Naive B cell (primary cell): Measurements from ENCODE around the gene C1QTNF8. TPM values are rescaled to one million over a fixed set of nuclear protein-coding genes. Genes with fewer than 3 reads are reported as not detected.
A peak's percentile ranks its signal among the peaks of the same experiment; 100 is the strongest.

Source experiments
- ATAC-seq, 2 donors: fragments of 150-1000 bp; cut with Tn5 transposase; 2 replicates each; pipeline ENCODE4 v1.10.0; 2021; ENCODE audit warnings: low read depth in 2 of 2, mild to moderate bottlenecking in 2 of 2, moderate library complexity in 2 of 2
- DNase-seq: peaks from one replicate; pipeline ENCODE4 v3.0.0; 2022
- H3K27ac Mint-ChIP-seq, 6 donors: one replicate each; pipeline ENCODE4 v1.8.0; 2020 to 2022; ENCODE audit warnings: mild to moderate bottlenecking in 6 of 6, mixed read lengths in 6 of 6, moderate library complexity in 5 of 6, inconsistent platforms in 2 of 6
- H3K27me3 Mint-ChIP-seq, 3 donors: one replicate each; pipeline ENCODE4 v1.8.0; 2021 to 2022; ENCODE audit warnings: mixed read lengths in 3 of 3, mild to moderate bottlenecking in 1 of 3
- H3K36me3 Mint-ChIP-seq, 2 donors: one replicate each; pipeline ENCODE4 v1.8.0; 2020 to 2022; ENCODE audit warnings: mixed read lengths in 2 of 2, inconsistent platforms in 1 of 2, mild to moderate bottlenecking in 1 of 2
- H3K4me1 Mint-ChIP-seq, 3 donors: one replicate each; pipeline ENCODE4 v1.8.0; 2020 to 2022; ENCODE audit warnings: mixed read lengths in 3 of 3, inconsistent platforms in 1 of 3, mild to moderate bottlenecking in 1 of 3, moderate library complexity in 1 of 3
- H3K4me3 Mint-ChIP-seq, 8 donors: one replicate each; pipeline ENCODE4 v1.8.0; 2020 to 2022; ENCODE audit warnings: mild to moderate bottlenecking in 8 of 8, mixed read lengths in 8 of 8, moderate library complexity in 8 of 8, inconsistent platforms in 2 of 8
- H3K9me3 Mint-ChIP-seq, 7 donors: one replicate each; pipeline ENCODE4 v1.8.0; 2020 to 2022; ENCODE audit warnings: mixed read lengths in 7 of 7, mild to moderate bottlenecking in 5 of 7, inconsistent platforms in 2 of 7, moderate library complexity in 1 of 7
- polyA plus RNA-seq, 6 donors: library from polyadenylated mRNA; unstranded; fragments of 300-500 nt; fragmentation: Illumina TruSeq; gene quantifications; one replicate each; pipeline ENCODE4 v1.2.3, GENCODE V29; 2021; ENCODE audit warnings: low read depth in 6 of 6

Gene C1QTNF8
- polyA plus RNA-seq, 6 donors from 2014 or later = not detected

DNA sequence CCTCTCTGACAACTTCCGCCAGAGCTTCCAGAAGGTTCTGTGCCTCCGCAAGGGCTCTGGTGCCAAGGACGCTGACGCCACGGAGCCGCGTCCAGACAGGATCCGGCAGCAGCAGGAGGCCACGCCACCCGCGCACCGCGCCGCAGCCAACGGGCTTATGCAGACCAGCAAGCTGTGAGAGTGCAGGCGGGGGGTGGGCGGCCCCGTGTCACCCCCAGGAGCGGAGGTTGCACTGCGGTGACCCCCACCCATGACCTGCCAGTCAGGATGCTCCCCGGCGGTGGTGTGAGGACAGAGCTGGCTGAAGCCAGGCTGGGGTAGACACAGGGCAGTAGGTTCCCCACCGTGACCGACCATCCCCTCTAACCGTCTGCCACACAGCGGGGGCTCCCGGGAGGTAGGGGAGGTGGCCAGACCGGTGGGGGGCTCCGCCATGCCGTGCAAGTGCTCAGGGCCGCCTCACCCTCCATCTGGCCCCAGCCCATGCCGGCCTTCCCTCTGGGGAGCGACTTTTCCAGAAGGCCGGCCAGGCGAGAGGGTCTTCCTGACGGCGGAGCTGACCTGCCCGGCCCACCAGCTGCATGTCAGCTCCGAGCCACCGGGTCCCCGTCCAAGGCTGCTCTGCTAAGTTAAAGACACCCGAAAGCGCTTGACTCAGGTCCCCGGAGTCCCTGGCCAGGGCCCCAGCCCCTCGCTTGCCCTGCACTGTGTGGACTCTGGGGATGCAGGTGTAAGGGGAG, 16.1 kb downstream of the C1QTNF8 start:
- Mint-ChIP-seq H3K4me1 (no peaks in the 10 kb centered on the region), H3K9me3 (peaks cover under 1 to 14% (median 6%) of the 10 kb centered on the region in 7 donors), H3K36me3 (peaks cover 0 to 20% of the 10 kb centered on the region in 2 donors), H3K27me3 (peaks cover 7 to 32% (median 31%) of the 10 kb centered on the region in 3 donors), H3K27ac (no peak overlapping the region), H3K4me3 (no peak overlapping the region)
- ATAC-seq (no peak), DNase-seq (no peak)

DNA sequence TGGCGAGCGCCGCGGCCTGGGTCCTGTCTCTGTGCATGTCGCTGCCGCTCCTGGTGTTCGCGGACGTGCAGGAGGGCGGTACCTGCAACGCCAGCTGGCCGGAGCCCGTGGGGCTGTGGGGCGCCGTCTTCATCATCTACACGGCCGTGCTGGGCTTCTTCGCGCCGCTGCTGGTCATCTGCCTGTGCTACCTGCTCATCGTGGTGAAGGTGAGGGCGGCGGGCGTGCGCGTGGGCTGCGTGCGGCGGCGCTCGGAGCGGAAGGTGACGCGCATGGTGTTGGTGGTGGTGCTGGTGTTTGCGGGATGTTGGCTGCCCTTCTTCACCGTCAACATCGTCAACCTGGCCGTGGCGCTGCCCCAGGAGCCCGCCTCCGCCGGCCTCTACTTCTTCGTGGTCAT, 16.7 kb downstream of the C1QTNF8 start:
- no peaks in the 10 kb centered on the region for H3K4me1 Mint-ChIP-seq
- no peak overlapping the region for H3K27ac Mint-ChIP-seq
- no peak overlapping the region for H3K4me3 Mint-ChIP-seq
- peaks cover 0 to 9% (median 5%) of the 10 kb centered on the region in 7 donors for H3K9me3 Mint-ChIP-seq
- H3K36me3 Mint-ChIP-seq = peaks cover 0 to 18% of the 10 kb centered on the region in 2 donors
- ATAC-seq (no peak), DNase-seq (no peak)
- peaks cover 7 to 33% (median 31%) of the 10 kb centered on the region in 3 donors for H3K27me3 Mint-ChIP-seq

DNA sequence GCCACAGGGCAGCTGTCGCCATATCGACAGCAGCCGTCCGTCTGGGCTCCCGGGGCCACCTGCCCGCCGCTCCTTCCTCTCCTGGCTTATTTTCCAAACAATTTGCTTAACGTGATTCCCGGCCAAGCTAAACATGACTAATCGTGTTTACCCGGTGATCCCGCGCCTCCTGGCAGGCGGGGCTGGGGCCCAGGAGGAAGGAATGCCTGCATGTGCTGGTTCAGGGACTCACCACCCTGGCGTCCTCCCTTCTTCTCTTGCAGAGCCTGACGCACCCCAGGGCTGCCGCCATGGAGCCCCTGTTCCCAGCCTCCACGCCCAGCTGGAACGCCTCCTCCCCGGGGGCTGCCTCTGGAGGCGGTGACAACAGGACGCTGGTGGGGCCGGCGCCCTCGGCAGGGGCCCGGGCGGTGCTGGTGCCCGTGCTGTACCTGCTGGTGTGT, 17.4 kb downstream of the C1QTNF8 start:
- Mint-ChIP-seq H3K4me1 (no peaks in the 10 kb centered on the region), H3K27me3 (peaks cover 7 to 28% (median 25%) of the 10 kb centered on the region in 3 donors), H3K36me3 (peaks cover 0 to 13% of the 10 kb centered on the region in 2 donors), H3K27ac (no peak overlapping the region), H3K4me3 (no peak overlapping the region), H3K9me3 (peaks cover 0 to 2% (median 0%) of the 10 kb centered on the region in 7 donors)
- ATAC-seq = no peak
- no peak for DNase-seq

DNA sequence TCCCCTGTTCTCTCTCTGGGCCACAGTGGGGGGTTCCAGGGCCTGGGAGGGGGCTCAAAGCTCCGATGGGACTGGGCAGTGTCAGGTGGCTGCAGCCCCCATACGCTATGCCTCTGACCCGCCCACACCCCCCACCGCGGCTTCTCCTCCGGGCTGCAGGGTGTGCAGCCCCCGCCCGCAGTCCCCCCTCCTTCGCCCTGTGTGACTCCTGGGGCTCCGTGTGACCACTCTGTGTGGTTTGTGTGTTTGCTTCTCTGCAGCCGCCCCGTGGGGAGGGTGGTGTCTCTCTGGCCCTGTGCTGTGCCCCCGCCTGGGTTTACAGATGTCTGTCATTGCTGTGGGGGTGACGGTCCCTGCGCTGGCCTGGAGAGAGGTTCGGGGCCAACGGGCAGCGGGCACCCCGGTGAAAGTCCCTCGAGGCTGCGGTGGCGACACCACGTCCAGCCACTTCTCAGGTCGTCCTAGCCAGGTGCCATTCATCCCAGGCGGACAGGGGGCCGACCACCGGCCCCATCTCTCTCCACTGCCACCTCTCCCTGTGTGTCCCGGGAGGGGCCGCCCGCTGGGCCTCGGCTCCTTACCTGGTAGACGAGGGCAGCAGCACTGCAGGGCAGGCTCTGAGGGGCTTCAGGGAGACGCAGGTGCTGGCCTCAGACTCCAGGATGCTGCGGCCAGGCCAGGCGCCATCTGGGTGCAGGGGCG, 18.0 kb downstream of the C1QTNF8 start:
- Mint-ChIP-seq H3K9me3 (peaks cover 0 to 2% (median 0%) of the 10 kb centered on the region in 7 donors), H3K4me1 (no peaks in the 10 kb centered on the region), H3K36me3 (peaks cover 0 to 13% of the 10 kb centered on the region in 2 donors), H3K27ac (no peak overlapping the region), H3K4me3 (no peak overlapping the region), H3K27me3 (peaks cover 7 to 28% (median 24%) of the 10 kb centered on the region in 3 donors)
- ATAC-seq (no peak), DNase-seq (no peak)

DNA sequence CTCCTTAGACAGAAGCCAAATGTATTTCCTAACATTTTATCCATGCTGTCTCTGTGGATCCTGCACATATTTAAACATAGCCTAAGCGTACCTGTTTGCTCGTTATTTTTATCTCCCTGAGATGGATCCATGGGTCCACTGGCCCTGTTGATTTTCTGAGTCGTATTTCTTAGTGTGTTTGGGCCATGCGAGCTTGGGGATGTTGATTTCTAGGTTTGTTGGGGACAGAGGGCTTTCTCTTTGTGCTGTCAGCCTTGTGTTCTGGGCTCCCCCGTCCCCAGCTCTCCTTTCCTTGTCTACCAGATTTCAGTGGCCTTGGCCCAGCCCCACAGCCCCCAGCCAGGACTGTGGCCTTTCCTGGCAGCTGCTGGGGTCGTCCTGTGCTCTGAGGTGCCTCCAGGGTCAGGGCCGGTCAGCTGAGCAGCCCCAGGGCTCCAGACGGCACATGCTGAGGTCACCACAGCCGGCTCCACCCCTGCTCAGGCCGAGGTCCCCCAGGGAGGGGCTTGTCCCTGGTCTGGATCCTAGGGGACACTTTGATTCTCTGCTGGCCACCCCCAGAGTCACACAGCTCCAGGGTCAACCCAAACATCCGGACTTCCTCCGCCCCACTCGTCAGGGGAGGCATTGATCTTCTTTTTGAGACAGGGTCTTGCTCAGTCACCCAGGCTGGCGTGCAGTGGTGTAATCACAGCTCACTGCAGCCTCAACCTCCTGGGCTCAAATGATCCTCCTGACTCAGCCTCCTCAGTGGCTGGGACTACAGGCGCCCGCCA, 19.1 kb downstream of the C1QTNF8 start:
- Mint-ChIP-seq H3K4me3 (no peak overlapping the region), H3K36me3 (peaks cover 0 to 7% of the 10 kb centered on the region in 2 donors), H3K9me3 (peaks cover 0 to 2% (median 0%) of the 10 kb centered on the region in 7 donors), H3K27ac (no peak overlapping the region), H3K4me1 (no peaks in the 10 kb centered on the region), H3K27me3 (peaks cover 7 to 20% (median 15%) of the 10 kb centered on the region in 3 donors)
- no peak for DNase-seq
- ATAC-seq = no peak

DNA sequence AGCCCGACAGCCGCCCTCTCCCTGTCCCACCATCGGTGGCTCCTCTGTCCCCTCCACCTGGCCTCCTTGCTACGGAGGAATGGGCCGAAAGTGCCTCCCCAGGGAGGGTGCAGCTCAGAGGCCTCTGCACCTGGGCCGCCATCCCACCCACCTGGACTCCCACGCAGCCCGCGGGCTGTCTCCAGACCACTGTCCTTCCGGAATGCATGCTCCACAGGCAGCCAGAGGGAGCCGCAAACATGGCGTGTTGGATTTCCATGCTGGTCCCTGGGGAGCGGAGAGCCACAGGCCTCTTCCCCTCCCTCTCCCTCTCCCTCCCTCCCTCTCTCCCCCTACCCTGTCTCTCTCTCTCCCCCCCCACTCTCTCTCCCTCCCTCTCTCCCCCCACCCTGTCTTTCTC, 20.5 kb downstream of the C1QTNF8 start:
- H3K36me3 Mint-ChIP-seq = peaks cover 0 to 7% of the 10 kb centered on the region in 2 donors
- peaks cover 7 to 25% (median 13%) of the 10 kb centered on the region in 3 donors for H3K27me3 Mint-ChIP-seq
- ATAC-seq = no peak
- DNase-seq = no peak
- H3K4me1 Mint-ChIP-seq = no peaks in the 10 kb centered on the region
- peaks cover 0 to 2% (median 0%) of the 10 kb centered on the region in 7 donors for H3K9me3 Mint-ChIP-seq
- H3K27ac Mint-ChIP-seq = no peak overlapping the region
- no peak overlapping the region for H3K4me3 Mint-ChIP-seq

DNA sequence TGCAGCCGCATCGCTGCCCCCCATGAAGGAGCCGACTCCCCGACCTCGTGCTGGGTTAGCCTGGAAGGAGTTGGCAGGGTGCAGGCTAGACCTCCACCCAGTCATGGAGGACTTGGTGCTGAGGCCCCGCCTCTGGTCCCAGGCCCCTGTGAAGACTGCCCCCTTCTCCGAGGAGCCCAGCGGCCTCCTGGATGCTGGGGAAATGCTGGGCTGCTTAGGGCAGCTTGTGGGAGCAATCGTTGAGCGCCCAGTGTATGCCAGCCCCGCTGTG, 21.7 kb downstream of the C1QTNF8 start:
- ATAC-seq (no peak), DNase-seq (no peak)
- no peak overlapping the region for H3K4me3 Mint-ChIP-seq
- peaks cover 0 to 2% (median 0%) of the 10 kb centered on the region in 7 donors for H3K9me3 Mint-ChIP-seq
- peaks cover 7 to 37% (median 20%) of the 10 kb centered on the region in 3 donors for H3K27me3 Mint-ChIP-seq
- peak overlapping the region in 1 of 6 donors; percentile 38 for H3K27ac Mint-ChIP-seq
- no peaks in the 10 kb centered on the region for H3K4me1 Mint-ChIP-seq
- H3K36me3 Mint-ChIP-seq = peaks cover 0 to 7% of the 10 kb centered on the region in 2 donors

DNA sequence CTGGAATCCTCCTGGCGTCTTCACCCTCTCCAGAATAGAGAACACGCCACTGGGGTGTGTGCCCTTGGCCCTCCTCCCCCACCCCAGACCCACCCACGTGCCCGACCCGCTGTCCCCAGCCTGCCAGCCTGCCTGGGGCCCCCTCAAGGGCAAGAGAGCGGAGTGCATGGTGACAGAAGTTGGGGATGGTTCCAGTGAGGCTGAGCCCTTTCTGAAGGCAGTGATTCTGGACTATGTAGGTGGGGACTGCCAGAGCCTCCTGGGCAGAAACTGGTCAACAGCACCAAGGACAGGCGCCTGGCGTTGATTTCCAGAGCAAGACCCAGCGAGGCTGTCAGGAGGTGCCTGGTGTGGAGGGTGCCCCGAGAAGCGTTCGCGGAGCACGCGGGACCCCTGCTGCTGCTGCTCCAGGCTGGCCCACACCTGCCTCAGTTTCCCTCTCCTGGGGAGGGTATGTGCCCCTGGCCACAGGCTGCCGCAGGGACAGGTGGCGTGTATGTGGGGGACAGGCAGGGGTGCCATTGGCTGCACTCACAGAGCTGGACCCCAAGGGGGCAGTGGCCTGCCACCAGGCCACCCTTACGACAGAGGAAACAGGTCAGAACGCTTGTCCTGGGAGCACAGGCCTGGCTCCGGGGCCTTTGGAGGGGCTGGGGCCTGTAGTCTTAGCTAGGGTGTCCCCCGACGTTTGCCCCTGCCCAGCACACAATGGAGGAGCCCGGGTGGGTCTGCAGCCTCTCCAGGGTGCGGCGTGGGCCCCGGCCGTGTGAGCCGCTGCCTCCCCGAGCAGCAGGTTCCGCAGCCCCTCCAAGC, 22.3 kb downstream of the C1QTNF8 start:
- no peak overlapping the region for H3K4me3 Mint-ChIP-seq
- no peak for DNase-seq
- H3K9me3 Mint-ChIP-seq = peaks cover 0 to 2% (median 0%) of the 10 kb centered on the region in 7 donors
- no peak overlapping the region for H3K27ac Mint-ChIP-seq
- ATAC-seq = no peak
- peaks cover 0 to 7% of the 10 kb centered on the region in 2 donors for H3K36me3 Mint-ChIP-seq
- no peaks in the 10 kb centered on the region for H3K4me1 Mint-ChIP-seq
- H3K27me3 Mint-ChIP-seq = peaks cover 7 to 41% (median 20%) of the 10 kb centered on the region in 3 donors

DNA sequence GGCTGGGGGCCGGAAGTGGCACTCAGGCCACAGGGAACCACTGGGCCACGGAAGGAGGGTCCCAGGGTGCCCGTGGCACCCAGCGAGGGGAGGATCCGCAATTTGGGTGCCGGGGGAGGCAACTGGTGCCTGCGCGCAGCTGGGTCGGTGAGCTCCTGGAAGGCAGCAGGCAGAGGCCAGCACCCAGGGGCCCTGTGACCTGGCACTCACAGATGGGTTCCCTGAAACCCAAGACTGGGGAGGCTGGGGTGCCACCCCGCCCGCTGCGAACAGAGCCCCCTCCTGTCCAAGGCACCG, 22.8 kb downstream of the C1QTNF8 start:
- no peak overlapping the region for H3K4me3 Mint-ChIP-seq
- peaks cover 0 to 2% (median 0%) of the 10 kb centered on the region in 7 donors for H3K9me3 Mint-ChIP-seq
- H3K36me3 Mint-ChIP-seq = peaks cover 0 to 7% of the 10 kb centered on the region in 2 donors
- H3K27me3 Mint-ChIP-seq = peaks cover 7 to 44% (median 20%) of the 10 kb centered on the region in 3 donors
- no peak for DNase-seq
- no peak for ATAC-seq
- no peaks in the 10 kb centered on the region for H3K4me1 Mint-ChIP-seq
- no peak overlapping the region for H3K27ac Mint-ChIP-seq

DNA sequence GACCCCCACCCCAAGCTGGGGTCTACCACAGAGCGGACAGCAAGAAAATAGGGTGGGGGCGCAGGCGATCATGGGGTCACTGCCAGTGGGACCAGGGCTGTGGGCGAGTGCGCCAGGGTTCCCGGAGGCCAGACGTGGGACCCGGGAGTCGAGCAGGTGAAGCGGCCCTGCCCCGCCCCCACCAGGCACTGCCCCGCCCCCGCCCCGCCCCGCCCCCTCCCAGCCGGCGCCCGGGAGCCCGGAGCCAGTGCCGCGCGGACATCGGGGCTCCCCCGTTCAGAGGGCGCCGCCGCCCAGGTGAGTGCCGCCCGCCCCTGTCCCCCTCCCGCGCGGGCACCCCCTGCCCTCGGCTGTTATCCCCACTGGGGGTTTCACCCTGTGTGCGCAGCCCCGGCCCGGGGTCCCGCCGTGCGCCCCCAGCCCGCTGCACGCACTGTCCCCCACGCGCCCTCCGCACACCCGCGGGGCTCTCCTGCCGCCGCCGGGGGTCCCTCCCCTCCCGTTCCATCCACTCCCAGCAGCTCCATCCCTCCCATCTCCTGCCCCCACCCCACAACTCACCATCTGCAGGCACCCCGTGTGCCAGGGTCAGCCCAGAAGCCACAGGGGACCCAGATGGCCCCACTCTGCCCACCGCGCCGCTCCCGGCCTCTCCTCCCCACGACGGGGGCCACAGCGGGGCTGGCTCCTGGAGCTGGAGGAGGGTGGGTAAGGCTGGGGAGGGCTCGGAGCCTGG, 23.4 kb downstream of the C1QTNF8 start, which contains the start of gene SSTR5:
Gene SSTR5 (plus strand): TSS at position 222 of the 736 bp plus-strand sequence. CDS start 6,122 bp downstream, outside the sequence.
- ATAC-seq = no peak
- no peak for DNase-seq
- peaks cover 0 to 2% (median 0%) of the 10 kb centered on the region in 7 donors for H3K9me3 Mint-ChIP-seq
- no peak within 1 kb of the TSS for H3K4me3 Mint-ChIP-seq
- peaks cover 0 to 1% (median 0%) of the 10 kb centered on the region in 3 donors for H3K4me1 Mint-ChIP-seq
- H3K27me3 Mint-ChIP-seq = peaks cover 7 to 49% (median 22%) of the 10 kb centered on the region in 3 donors
- no peak within 1 kb of the TSS for H3K27ac Mint-ChIP-seq
- peaks cover 0 to 7% of the 10 kb centered on the region in 2 donors for H3K36me3 Mint-ChIP-seq

DNA sequence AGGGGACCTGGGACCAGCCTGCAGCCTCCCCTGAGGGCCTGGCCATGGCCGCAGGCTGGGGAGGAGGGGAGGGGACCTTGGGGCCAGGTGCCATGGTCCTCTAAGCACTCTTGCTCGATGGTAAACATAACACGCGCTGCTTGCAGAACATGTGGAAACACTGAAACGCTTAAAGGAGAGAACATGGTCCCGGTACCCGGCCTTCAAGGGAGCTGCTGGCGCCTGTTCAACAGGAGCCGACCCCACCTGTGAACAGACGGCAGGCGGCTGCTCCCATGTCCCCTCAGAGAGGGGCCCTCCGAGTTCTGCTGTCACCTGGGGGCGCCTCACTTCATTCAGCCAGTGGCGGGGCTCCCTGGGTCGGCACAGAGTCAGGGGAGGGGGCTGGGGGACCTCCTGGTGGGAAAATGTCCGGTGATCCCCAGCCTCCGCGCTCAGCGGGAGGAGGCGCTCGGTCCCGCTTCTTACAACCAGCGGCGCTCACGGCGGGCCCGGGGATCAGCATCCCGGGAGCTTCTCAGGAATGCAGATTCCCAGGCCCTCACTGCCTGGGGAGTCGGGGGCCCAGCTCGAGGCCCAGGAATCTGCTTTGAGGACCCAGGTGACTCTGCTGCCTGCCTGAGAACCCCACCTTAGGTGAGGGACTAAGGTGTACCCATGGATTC, 24.4 kb downstream of the C1QTNF8 start:
- DNase-seq (no peak), ATAC-seq (no peak)
- peaks cover 0 to 5% of the 10 kb centered on the region in 2 donors for H3K36me3 Mint-ChIP-seq
- H3K4me3 Mint-ChIP-seq = no peak overlapping the region
- H3K27ac Mint-ChIP-seq = no peak overlapping the region
- peaks cover 0 to 4% (median 0%) of the 10 kb centered on the region in 7 donors for H3K9me3 Mint-ChIP-seq
- peaks cover 7 to 53% (median 26%) of the 10 kb centered on the region in 3 donors for H3K27me3 Mint-ChIP-seq
- H3K4me1 Mint-ChIP-seq = peaks cover 0 to 6% (median 0%) of the 10 kb centered on the region in 3 donors
